ENCODE results near the gene CDT1. TPM values are rescaled to one million over a fixed set of nuclear protein-coding genes. Genes with fewer than 3 reads are reported as not detected.

Gene CDT1
- total RNA-seq, 4 donors from 2014 or later: 4.7 to 25.7 (median 10.7) TPM

DNA sequence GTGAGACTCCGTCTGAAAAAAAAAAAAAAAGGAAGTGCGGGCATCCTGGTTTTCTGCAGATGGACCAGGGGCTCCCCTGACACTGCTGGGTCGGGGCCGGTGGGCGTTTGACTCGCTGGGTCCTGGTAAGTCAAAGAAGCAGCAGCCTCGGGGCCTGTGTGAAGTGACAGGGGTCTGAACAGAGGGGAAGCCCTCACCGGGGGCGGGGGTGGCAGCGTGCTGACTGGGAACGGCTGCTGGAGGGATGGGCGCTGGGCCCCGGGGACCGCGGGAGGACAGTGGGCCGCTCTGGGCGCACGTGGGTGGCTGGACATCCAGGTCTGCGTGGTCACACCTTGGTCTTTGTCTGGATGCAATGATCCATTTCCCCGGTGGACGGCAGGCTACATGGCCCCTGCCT is 45.0 kb downstream of the CDT1 start:
- Histone ChIP-seq H3K4me3 (no peak overlapping the region), H3K36me3 (peaks cover 26% of the 10 kb centered on the region), H3K27me3 (no peaks in the 10 kb centered on the region), H3K27ac (no peak overlapping the region), H3K4me1 (no peaks in the 10 kb centered on the region), H3K9me3 (no peaks in the 10 kb centered on the region)
- TF ChIP-seq, protein P1, sequence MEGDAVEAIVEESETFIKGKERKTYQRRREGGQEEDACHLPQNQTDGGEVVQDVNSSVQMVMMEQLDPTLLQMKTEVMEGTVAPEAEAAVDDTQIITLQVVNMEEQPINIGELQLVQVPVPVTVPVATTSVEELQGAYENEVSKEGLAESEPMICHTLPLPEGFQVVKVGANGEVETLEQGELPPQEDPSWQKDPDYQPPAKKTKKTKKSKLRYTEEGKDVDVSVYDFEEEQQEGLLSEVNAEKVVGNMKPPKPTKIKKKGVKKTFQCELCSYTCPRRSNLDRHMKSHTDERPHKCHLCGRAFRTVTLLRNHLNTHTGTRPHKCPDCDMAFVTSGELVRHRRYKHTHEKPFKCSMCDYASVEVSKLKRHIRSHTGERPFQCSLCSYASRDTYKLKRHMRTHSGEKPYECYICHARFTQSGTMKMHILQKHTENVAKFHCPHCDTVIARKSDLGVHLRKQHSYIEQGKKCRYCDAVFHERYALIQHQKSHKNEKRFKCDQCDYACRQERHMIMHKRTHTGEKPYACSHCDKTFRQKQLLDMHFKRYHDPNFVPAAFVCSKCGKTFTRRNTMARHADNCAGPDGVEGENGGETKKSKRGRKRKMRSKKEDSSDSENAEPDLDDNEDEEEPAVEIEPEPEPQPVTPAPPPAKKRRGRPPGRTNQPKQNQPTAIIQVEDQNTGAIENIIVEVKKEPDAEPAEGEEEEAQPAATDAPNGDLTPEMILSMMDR (IDR thresholded peaks at IDR 0.05): no peak
- no peak for DNase-seq (ENCODE audit: low spot score in 2 of 2)
- WGBS: 92% methylated on average over 21 of the region's 21 CpGs

DNA sequence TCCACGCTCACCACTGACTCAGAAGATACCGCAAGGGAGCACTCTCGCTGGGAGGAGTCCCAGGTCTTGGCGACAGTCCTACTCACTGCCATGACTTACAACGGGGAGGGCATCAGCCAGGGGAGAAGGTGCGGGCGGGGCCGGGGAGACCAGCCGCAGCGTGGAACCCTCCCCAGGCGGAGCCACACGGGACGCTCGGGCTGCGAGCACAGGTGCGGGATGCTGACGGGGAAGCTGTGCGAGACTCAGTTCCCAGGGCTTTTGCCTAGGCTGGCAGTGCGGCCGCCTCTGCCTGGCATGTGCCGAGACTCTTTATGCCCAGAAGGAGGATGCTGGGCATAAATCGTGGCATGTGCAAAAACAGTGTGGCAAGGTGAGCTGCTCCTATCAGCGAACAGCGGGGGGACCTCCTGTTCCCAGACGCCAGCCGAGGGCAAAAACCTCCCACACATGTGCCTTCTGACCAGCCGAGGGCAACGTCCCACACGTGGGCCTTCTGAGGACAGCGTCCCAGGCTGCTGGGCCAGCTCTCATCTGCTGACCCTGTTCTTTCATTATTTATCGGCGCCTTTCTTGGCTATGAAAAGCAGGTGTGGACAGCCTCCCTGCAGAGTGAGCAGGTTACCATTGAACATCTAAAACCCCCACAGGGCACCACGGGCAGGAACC is 47.1 kb downstream of the CDT1 start:
- Histone ChIP-seq H3K4me1 (peaks cover 7% of the 10 kb centered on the region), H3K9me3 (no peaks in the 10 kb centered on the region), H3K27me3 (no peaks in the 10 kb centered on the region), H3K4me3 (no peak overlapping the region), H3K27ac (no peak overlapping the region), H3K36me3 (peaks cover 26% of the 10 kb centered on the region)
- no peak for DNase-seq (ENCODE audit: low spot score in 2 of 2)
- TF ChIP-seq POLR2AphosphoS5 (IDR thresholded peaks at IDR 0.05): no peak
- 88% methylated on average over 33 of the region's 33 CpGs for WGBS

DNA sequence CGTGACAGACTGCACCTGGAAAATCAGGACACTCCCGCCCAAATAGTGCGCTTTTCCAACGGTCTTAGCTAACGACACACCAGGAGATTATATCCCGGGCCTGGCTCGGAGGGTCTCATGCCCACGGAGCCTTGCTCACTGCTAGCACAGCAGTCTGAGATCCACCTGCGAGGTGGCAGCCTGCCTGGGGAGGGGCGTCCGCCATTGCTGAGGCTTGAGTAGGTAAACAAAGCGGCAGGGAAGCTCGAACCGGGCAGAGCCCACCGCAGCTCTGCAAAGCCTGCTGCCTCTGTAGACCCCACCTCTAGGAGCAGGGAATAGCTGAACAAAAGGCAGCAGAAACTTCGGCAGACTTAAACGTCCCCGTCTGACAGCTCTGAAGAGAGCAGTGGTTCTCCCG is 48.0 kb downstream of the CDT1 start:
- Histone ChIP-seq H3K4me1 (peaks cover 15% of the 10 kb centered on the region), H3K36me3 (peaks cover 26% of the 10 kb centered on the region), H3K27ac (no peak overlapping the region), H3K27me3 (no peaks in the 10 kb centered on the region), H3K9me3 (no peaks in the 10 kb centered on the region), H3K4me3 (no peak overlapping the region)
- TF ChIP-seq POLR2A (IDR thresholded peaks at IDR 0.05) (no peak), POLR2AphosphoS5 (IDR thresholded peaks at IDR 0.05) (no peak), EP300 (IDR thresholded peaks at IDR 0.05) (no peak)
- TF ChIP-seq, protein P1 (IDR thresholded peaks at IDR 0.05): no peak
- whole genome bisulfite sequencing: 95% methylated on average over 18 of the region's 19 CpGs
- DNase-seq (ENCODE audit: low spot score in 2 of 2): no peak

DNA sequence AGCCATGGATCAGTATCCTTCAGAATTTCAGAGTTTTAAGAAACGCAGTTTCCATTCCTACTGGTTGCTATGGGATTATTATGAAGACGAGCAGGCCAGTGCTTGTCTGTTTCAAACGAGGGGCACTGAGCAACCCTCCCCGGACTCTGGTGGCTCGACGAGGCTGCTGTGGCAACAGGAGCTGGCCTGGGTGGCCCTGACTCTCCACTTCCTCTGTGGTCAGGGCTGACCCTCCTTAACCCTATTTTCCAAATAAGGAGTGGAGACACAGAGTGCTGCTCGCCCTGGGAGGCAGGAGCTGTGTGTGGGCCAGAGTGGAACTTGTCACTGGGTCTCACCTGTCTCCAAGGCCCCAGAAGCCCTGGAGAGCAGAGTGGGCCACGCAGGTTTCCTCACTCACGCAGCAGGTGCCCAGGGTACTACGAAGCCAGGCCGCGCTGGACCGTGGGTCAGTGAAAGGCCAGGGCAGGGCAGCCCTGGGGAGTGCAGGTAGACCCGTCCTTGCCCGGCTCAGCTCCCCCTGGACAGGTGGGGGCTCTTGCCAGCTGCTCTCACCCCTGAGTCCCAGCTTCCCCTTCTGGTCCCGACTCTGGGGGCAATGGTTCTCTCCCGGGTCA is 49.8 kb downstream of the CDT1 start:
- TF ChIP-seq POLR2A (IDR thresholded peaks at IDR 0.05) (no peak), EP300 (IDR thresholded peaks at IDR 0.05) (no peak), POLR2AphosphoS5 (IDR thresholded peaks at IDR 0.05) (no peak)
- TF ChIP-seq, protein P1 (IDR thresholded peaks at IDR 0.05): no peak
- Histone ChIP-seq H3K4me3 (no peak overlapping the region), H3K27ac (no peak overlapping the region), H3K27me3 (no peaks in the 10 kb centered on the region), H3K4me1 (peaks cover 25% of the 10 kb centered on the region), H3K36me3 (peaks cover 20% of the 10 kb centered on the region), H3K9me3 (no peaks in the 10 kb centered on the region)
- 72% methylated on average over 11 of the region's 17 CpGs for WGBS
- DNase-seq (ENCODE audit: low spot score in 2 of 2): no peak

DNA sequence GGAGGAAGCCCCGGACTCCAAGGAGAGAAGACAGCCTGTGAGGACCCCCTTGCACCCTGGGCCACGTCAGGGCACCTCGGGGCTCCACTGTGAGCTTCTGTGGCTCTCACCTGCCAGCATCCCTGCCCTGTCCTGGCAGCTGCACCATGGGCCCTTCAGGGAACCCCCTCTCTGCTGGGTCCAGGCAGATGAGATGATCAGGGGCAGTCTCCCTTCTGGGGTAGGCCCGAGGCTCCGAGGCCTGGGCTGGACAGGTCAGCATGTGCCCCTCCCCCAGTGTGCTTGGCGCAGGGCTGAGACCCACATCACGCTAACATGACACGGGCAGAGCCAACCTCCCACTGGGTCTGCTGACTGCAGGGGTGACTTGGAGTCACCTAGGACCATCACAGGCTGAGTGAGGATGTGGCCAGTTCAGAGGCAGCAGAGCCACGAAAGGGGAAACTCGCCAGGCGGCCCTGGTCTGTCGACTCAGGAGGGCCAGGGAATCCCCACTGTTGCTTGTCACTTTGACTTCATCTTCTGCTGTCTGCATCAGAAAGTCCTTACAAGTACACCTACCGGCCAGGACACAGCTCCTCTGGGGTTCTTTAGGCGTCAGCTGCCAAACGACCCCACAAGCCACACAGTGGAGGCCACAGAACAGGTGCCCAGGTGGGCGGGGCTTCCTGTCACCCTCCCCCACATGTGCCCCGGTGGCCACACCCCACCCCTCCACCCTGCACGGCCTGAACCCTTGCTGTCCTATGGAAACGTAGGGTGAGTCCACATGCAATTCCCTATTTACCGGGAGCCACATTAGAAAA is 50.9 kb downstream of the CDT1 start:
- no peaks in the 10 kb centered on the region for H3K27me3 ChIP-seq
- H3K9me3 ChIP-seq: no peaks in the 10 kb centered on the region
- 40% methylated on average over 5 of the region's 20 CpGs for WGBS
- H3K36me3 ChIP-seq: peaks cover 19% of the 10 kb centered on the region
- H3K4me1 ChIP-seq: peaks cover 32% of the 10 kb centered on the region
- TF ChIP-seq EP300 (IDR thresholded peaks at IDR 0.05): no peak
- TF ChIP-seq POLR2A (IDR thresholded peaks at IDR 0.05): no peak
- TF ChIP-seq, protein P1 (IDR thresholded peaks at IDR 0.05): no peak
- no peak for TF ChIP-seq POLR2AphosphoS5 (IDR thresholded peaks at IDR 0.05)
- no peak overlapping the region for H3K4me3 ChIP-seq
- DNase-seq (ENCODE audit: low spot score in 2 of 2): no peak
- H3K27ac ChIP-seq: no peak overlapping the region
